NCI-H1930 (cell line): ENCODE measurements around the gene ACSBG1.
A peak's percentile ranks its signal among the peaks of the same experiment; 100 is the strongest.
"Not testable (repeated sequence)": the region's sequence is repeated elsewhere in the genome, so short reads cannot be mapped to it uniquely, and the experiment has no call there.

Source experiments
- DNase-seq, 2 experiments: peaks; one replicate each; lab custom pipeline; 2025; lab: John Stamatoyannopoulos, UW

ACSBG1 gene

GRCh38 chr15:78249131-78249530 is 14.8 kb upstream of the ACSBG1 start:
- DNase-seq: no peak

- DNase-seq: no peak
These were observed 13.5 kb upstream of the ACSBG1 start for GRCh38 chr15:78247911-78248310.

DNA sequence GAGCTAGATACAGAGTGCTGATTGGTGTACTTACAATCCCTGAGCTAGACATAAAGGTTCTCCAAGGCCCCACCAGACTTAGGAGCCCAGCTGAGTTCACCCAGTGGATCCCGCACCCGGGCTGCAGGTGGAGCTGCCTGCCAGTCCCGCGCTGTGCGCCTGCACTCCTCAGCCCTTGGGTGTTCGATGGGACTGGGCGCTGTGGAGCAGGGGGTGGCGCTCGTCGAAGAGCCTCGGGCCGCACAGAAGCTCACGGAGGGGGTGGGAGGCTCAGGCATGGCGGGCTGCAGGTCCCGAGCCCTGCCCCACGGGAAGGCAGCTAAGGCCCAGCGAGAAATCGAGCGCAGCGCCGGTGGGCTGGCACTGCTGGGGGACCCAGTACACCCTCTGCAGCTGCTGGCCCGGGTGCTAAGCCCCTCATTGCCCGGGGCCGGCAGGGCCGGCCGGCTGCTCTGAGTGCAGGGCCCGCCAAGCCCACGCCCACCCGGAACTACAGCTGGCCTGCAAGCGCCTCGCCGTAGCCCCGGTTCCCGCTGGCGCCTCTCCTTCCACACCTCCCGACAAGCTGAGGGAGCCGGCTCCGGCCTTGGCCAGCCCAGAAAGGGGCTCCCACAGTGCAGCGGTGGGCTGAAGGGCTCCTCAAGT is 11.7 kb upstream of the ACSBG1 start:
- not testable (repeated sequence) for DNase-seq

DNA sequence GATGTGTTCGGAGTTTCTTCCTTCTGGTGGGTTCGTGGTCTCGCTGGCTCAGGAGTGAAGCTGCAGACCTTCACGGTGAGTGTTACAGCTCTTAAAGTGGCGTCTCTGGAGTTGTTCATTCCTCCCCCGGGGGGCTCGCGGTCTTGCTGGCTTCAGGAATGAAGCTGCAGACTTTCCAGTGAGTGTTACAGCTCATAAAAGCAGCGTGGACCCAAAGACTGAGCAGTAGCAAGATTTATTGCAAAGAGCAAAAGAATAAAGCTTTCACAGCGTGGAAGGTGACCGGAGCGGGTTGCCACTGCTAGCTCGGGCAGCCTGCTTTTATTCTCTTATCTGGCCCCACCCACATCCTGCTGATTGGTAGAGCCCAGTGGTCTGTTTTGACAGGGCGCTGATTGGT is 11.0 kb upstream of the ACSBG1 start:
- not testable (repeated sequence) for DNase-seq

- no peak for DNase-seq
These were observed 10.5 kb upstream of the ACSBG1 start for GRCh38 chr15:78244893-78245292.

DNA sequence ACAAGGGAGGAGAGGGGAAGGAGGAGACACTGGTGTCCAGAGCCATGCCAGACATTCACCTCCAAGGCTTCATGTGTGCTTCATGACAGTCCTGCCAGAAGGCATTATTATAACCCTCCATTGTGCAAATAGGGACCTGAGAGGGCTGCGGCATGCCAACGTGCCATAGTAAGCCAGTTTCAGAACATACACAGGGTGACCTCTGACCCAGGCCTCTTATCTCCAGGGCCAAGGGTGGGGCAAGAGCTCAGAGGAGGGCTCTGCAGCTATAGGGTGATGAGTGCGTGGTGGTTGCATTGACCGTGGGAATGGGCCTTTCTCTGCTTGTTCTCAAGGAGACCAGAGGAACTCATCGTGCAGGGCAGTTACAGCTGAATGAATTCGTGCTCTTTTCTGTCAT is 9.7 kb upstream of the ACSBG1 start:
- no peak for DNase-seq

DNA sequence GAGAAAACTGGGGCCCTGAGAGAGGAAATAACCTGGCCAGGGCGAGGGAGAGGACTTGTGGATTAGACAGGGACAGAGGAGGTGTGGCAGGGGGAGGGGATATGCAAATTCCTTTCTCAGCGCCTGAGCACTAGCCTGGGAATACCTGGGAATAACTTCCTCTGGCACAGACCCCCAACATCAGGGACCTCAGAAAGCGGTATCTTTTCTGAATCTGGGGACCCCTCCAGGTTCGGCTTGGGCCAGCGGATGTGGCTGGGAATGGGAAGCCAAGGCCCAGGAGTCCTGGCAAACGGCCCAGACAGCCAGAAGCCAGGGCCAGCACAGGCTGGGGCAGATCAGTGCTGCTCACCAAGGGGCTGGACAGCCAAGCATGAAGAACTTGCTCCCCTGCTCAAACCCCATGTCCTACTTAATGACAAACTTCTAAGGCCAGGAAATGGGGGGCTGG is 9.2 kb upstream of the ACSBG1 start:
- no peak for DNase-seq

GRCh38 chr15:78243058-78243457 is 8.7 kb upstream of the ACSBG1 start:
- DNase-seq: no peak

GRCh38 chr15:78242128-78242527 is 7.8 kb upstream of the ACSBG1 start:
- DNase-seq: no peak

- DNase-seq: peak; percentile 47 to 60
These were observed 6.7 kb upstream of the ACSBG1 start for GRCh38 chr15:78241017-78241416.

- DNase-seq: no peak
These were observed 5.4 kb upstream of the ACSBG1 start for GRCh38 chr15:78239811-78240210.

- no peak for DNase-seq
These were observed 2.8 kb upstream of the ACSBG1 start for GRCh38 chr15:78237146-78237545.

DNA sequence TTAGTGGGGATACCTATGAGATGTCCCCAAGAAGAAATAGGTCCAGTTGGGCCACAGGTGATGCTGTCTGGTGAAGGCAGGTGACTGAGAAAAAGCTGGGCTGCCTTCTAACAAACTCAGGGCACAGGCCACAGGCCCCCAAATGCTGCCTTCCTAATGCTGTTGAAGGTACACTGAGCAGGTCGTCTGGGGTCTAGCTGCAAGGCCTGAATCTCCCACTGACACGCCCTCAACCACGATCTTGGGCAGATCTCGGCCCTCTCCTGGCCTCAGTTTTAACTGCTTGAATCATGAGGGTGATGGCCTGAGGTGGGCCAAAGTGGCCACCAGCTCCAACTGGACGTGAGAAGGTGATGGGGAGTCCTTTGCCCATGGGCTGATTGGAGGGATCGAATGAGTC is 2.1 kb upstream of the ACSBG1 start:
- DNase-seq: no peak

GRCh38 chr15:78233496-78233895 is 869 bp downstream of the ACSBG1 start:
- no peak for DNase-seq

DNA sequence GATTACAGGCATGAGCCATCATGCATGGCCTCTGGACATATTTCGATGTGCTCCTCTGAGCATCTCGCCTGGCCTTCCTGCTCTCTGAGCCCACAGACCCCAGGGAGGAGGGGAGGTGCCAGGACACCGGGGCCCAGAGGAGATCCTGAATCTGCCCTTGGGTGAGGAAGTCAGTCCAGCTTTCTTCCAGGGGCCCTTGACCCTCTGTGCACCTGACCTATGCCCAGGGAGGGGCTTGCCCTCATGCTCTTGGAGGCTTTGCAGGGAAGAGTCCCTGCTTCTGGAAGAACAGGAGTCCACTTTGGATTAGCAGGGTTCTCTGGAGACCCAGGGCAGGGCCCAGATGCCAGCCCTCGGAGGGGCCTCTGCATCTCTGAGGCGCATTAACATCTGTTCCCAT is 1.4 kb downstream of the ACSBG1 start:
- no peak for DNase-seq

DNA sequence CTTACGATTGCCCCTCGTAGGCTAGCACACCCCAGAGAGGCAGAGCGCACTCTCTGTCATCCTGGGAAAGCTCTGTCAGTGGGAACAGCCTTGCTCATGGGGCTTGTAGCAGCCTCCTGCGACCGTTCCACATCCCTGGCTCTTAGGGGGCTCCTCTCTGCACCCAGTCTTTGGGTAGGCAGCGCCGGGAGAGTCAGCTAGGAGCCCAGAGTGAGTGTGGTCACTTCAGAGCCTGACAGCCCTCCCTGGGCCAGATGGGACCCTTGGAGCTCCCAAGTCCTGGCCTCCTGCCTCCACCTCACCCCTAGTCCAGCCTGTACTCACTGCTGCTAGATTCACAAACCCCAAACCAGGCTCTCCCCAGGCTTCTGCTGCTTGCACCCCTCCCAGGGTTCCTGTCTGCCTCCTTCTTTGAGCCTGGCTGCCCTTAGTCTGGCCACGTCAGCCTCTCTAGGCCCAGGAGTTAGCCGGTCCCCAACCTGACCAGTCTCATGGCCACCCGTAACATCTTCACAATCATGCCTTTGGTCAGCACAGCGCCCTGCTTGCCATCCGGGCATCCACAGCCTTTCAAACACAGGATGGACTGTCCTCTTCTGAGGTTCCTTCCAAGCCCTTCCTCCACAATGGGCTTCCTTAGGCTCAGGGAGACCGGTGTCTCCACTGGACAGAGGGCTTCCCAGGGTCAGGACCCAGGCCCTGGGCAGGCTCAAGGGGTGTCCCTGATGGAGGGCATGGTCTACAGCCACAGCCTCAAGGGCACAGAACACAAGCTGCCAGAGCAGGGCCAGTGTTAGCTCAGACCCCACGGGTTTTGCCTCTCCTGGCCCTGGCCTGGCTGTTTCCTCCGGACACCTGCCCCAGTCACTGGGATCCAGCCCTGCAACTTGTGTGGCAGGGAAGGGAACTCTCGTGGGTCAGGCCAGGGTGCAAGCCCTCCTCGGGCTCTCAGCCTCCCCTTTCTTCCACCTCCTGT is 4.6 kb downstream of the ACSBG1 start:
- no peak for DNase-seq

DNA sequence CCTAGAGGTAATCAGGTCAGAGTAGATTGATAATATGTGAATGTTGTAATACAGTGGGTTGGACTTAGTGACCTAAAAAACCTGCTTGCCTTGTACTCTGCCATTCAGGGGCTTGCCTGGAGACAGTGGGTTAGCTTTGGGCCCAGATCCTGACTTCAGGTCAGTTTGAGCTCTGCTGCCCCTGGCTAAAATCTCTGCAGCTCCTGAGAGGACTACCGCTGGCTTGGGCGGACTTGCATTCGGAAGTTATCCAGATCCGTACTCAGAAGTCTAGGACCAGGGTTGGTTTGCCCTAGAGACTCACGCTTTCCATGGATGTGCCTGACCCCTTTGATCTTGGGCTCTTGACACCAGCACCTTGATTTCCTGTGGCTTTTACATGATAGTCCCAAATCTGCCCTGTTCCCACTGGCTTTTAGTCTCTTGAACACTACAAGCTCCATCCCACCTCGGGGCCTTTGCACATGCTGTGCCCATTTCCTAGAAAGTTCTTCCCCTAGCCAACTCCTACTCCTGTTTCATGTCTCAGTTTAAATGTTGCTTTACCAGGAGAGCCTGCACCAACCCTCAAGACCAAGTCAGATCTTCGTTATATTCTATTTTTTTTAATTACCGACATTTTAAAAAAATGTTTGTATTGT is 5.9 kb downstream of the ACSBG1 start:
- no peak for DNase-seq

DNA sequence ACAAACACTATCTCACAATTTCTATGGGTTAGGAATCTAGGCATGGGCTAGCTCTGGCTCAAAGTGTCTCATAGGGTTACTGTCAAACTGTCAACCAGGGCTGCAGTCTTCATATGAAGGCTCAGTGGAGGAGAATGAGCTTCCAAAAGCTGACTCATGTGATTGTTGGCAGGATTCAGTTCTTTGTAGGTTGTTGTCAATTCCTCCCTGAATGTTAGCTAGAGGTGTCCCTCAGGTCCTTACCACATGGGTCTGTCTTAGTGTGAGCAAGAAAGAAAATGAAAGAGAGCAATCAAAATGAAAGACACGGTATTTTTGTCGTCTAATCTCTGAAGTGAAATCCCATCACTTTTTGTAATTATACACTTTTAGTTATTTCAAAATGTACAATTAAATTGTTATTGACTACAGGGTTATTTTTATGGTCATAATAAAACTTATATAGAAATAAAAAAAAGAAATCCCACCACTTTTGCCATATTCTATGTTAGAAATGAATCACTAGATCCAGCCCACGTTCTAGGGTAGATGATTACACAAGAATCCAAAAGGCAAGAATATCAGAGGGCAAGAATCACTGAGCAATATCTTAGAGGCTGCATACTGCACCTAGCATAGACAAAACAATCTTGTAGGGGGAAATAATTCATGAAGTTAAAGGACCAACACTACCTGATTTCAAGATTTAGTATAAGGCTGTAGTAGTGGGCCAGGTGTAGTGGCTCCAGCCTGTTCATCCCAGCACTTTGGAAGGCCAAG is 8.4 kb downstream of the ACSBG1 start:
- DNase-seq: no peak

GRCh38 chr15:78224023-78224411 is 10.3 kb downstream of the ACSBG1 start:
- DNase-seq: no peak

GRCh38 chr15:78223396-78224022 is 10.9 kb downstream of the ACSBG1 start:
- DNase-seq: no peak

- DNase-seq: no peak
These were observed 11.5 kb downstream of the ACSBG1 start for GRCh38 chr15:78222745-78223395.
